Activated naive CD4-positive, alpha-beta T cell treated with anti-CD3 and anti-CD28 coated beads, Interleukin-2, amount 10 ng/mL, durations not matched to agents 7 days and 5 days (primary cell): Measurements from ENCODE around the gene TNPO3.

Source experiments
- CTCF ChIA-PET: fragments of 350-600 bp; sonication (Branson Sonifier 250); formaldehyde crosslinking; loops from one replicate; lab custom pipeline; 2021; ENCODE audit warnings: antibody characterized with exemption; lab: Charles Lee
- DNase-seq: peaks from one replicate; pipeline ENCODE4 v3.0.0-alpha.2; 2020
- H3K27ac Mint-ChIP-seq: one replicate; pipeline ENCODE4 v1.8.0; 2021; ENCODE audit warnings: mild to moderate bottlenecking, moderate library complexity, mixed read lengths
- H3K27me3 Mint-ChIP-seq: one replicate; pipeline ENCODE4 v1.8.0; 2021; ENCODE audit warnings: mild to moderate bottlenecking, mixed read lengths
- H3K36me3 Mint-ChIP-seq: one replicate; pipeline ENCODE4 v1.8.0; 2021; ENCODE audit warnings: mixed read lengths
- H3K4me1 Mint-ChIP-seq: one replicate; pipeline ENCODE4 v1.8.0; 2021; ENCODE audit warnings: mixed read lengths
- H3K4me3 Mint-ChIP-seq: one replicate; pipeline ENCODE4 v1.8.0; 2021; ENCODE audit warnings: mild to moderate bottlenecking, moderate library complexity, mixed read lengths
- H3K9me3 Mint-ChIP-seq: one replicate; pipeline ENCODE4 v1.8.0; 2021; ENCODE audit warnings: mixed read lengths

The TNPO3 gene

DNA sequence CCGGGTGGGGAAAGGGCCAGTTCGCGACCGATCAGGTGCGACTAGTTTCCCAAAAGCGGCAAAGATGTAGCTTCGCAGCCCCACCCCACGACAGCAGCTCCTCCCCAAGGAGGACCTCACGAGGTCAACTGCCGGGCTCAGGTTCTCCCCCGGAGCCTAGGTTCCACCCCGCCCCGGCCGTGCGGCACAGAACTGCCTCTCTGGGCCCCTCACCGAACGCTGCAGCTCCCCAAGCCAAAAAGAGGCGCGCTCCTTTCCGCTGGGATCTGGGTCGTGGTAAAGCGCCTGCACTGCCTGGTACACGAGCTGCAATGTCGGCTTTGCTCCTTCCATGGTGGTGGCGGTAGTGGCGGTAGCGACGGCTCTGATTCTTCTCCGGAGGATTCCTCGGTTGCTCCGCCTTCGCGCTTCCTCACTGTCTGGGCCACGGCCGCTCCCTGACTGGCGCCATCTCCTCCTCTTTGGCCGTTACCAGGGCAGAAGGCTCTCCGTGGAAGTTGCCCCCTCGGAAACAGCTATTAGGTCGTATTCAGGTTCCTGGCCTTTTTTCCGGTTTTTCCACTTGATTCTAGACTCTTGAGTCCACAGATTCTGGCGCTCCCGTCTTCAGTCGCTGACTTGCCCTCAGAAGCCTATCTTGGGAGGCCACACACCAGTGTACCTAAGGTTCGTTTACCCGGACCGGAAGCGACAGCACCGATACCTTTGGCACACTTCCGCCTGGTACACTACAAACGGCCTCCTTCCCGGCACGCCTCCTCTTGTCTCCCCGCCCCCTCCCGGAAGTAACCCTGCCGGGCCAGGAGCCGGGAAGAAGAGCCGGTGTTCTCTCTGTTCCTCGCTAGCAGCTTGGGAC lies at the start of gene TNPO3:
Gene TNPO3, minus strand, starts transcription at position 674 of the 856 bp plus-strand sequence. Its CDS starts 341 bp downstream, at position 333.
- H3K27ac Mint-ChIP-seq = peak within 1 kb of the TSS; percentile 99
- H3K4me1 Mint-ChIP-seq = peaks cover 37% of the 10 kb centered on the region
- DNase-seq = peak; percentile 94
- H3K27me3 Mint-ChIP-seq = peaks cover 11% of the 10 kb centered on the region
- H3K36me3 Mint-ChIP-seq = peaks cover 13% of the 10 kb centered on the region
- CTCF ChIA-PET = interaction anchor here (0.7 to 2.3 kb wide), 7 partner anchors 31 to 171 kb away, joined by 3 to 8 read pairs (median 3); no protein-coding TSS in a partner anchor
- H3K4me3 Mint-ChIP-seq = peak within 1 kb of the TSS; percentile 85
- no peaks in the 10 kb centered on the region for H3K9me3 Mint-ChIP-seq

GRCh38 chr7:129103561-129104324 lies 48.8 kb upstream of the TNPO3 start:
- H3K36me3 Mint-ChIP-seq = no peaks in the 10 kb centered on the region
- H3K4me1 Mint-ChIP-seq = no peaks in the 10 kb centered on the region
- no peaks in the 10 kb centered on the region for H3K9me3 Mint-ChIP-seq
- no peak overlapping the region for H3K4me3 Mint-ChIP-seq
- peaks cover 5% of the 10 kb centered on the region for H3K27me3 Mint-ChIP-seq
- no peak for DNase-seq
- no peak overlapping the region for H3K27ac Mint-ChIP-seq
- CTCF ChIA-PET = interaction anchor here (0.7 kb wide), 1 partner anchor 8 kb away, joined by 3 read pairs; no protein-coding TSS in a partner anchor

DNA sequence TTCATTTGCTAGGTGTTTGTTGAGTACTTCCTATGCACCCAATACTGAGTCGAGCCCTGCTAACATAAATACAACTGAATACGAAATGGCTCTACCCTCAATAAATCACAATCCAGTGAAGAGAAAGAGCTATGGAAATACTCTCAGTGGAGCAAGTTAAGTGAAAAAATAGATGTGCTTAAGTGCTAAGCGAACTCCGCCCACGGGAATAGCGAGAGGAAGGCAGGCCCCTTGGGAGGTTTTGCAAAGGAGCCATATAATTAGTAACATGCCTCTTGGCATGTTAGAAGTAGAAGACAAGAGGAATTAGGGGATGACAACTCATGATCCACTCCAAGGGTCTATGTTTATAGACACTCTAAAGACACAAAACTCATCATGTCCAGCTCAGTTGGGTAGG lies 46.8 kb upstream of the TNPO3 start:
- no peak overlapping the region for H3K4me3 Mint-ChIP-seq
- CTCF ChIA-PET = interaction anchor here (0.6 to 1.5 kb wide), 4 partner anchors 10 to 235 kb away, joined by 3 to 5 read pairs (median 4); no protein-coding TSS in a partner anchor
- no peaks in the 10 kb centered on the region for H3K4me1 Mint-ChIP-seq
- H3K27me3 Mint-ChIP-seq = peaks cover 5% of the 10 kb centered on the region
- H3K27ac Mint-ChIP-seq = no peak overlapping the region
- H3K9me3 Mint-ChIP-seq = no peaks in the 10 kb centered on the region
- H3K36me3 Mint-ChIP-seq = no peaks in the 10 kb centered on the region
- DNase-seq = no peak

GRCh38 chr7:129100827-129101166 lies 45.9 kb upstream of the TNPO3 start:
- Mint-ChIP-seq H3K9me3 (no peaks in the 10 kb centered on the region), H3K27ac (no peak overlapping the region), H3K27me3 (no peaks in the 10 kb centered on the region), H3K4me1 (peaks cover 7% of the 10 kb centered on the region), H3K4me3 (no peak overlapping the region), H3K36me3 (no peaks in the 10 kb centered on the region)
- DNase-seq = no peak
- CTCF ChIA-PET = interaction anchor here (0.7 to 1.5 kb wide), 3 partner anchors 9 to 25 kb away, joined by 3 to 5 read pairs (median 3); no protein-coding TSS in a partner anchor

- no peak overlapping the region for H3K27ac Mint-ChIP-seq
- no peaks in the 10 kb centered on the region for H3K27me3 Mint-ChIP-seq
- no peaks in the 10 kb centered on the region for H3K36me3 Mint-ChIP-seq
- CTCF ChIA-PET = interaction anchor here (1.4 to 2.3 kb wide), 2 partner anchors 9 to 65 kb away, joined by 5 to 7 read pairs; no protein-coding TSS in a partner anchor
- H3K9me3 Mint-ChIP-seq = no peaks in the 10 kb centered on the region
- no peak for DNase-seq
- peaks cover 17% of the 10 kb centered on the region for H3K4me1 Mint-ChIP-seq
- no peak overlapping the region for H3K4me3 Mint-ChIP-seq
Measured at GRCh38 chr7:129098409-129099084, 43.6 kb upstream of the TNPO3 start.

DNA sequence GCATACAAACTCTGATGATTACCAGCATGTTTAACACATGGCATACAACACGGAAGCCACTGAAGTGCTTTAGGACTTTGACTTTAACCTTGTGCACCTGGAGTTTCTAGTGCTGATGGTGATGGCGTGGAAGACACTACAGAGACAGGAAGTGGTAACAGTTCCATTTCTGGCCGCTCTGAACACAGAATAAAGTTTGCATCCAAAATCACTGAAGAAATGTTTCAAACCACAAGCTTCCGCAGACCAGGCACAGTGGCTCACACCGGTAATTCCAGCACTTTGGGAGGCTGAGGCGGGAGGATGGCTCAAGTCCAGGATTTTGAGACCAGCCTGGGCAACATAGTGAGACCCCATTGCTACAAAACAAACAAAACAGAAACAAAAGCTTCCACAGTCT lies 40.3 kb upstream of the TNPO3 start:
- Mint-ChIP-seq H3K9me3 (no peaks in the 10 kb centered on the region), H3K27ac (peak overlapping the region; percentile 77), H3K4me1 (peaks cover 28% of the 10 kb centered on the region), H3K36me3 (no peaks in the 10 kb centered on the region), H3K27me3 (peaks cover 8% of the 10 kb centered on the region), H3K4me3 (no peak overlapping the region)
- DNase-seq = peak; percentile 61
- CTCF ChIA-PET = interaction anchor here (1.0 kb wide), 1 partner anchor 191 kb away, joined by 4 read pairs; no protein-coding TSS in a partner anchor

- Mint-ChIP-seq H3K36me3 (no peaks in the 10 kb centered on the region), H3K27ac (no peak overlapping the region), H3K4me1 (peaks cover 33% of the 10 kb centered on the region), H3K4me3 (no peak overlapping the region), H3K9me3 (no peaks in the 10 kb centered on the region), H3K27me3 (peaks cover 10% of the 10 kb centered on the region)
- no peak for DNase-seq
- CTCF ChIA-PET = interaction anchor here (1.0 kb wide), 3 partner anchors 10 to 212 kb away, joined by 3 to 4 read pairs (median 4); no protein-coding TSS in a partner anchor
Measured at GRCh38 chr7:129094501-129094900, 39.6 kb upstream of the TNPO3 start.

- peaks cover 38% of the 10 kb centered on the region for H3K4me1 Mint-ChIP-seq
- no peaks in the 10 kb centered on the region for H3K36me3 Mint-ChIP-seq
- no peak overlapping the region for H3K27ac Mint-ChIP-seq
- no peak overlapping the region for H3K4me3 Mint-ChIP-seq
- H3K27me3 Mint-ChIP-seq = peaks cover 12% of the 10 kb centered on the region
- no peaks in the 10 kb centered on the region for H3K9me3 Mint-ChIP-seq
- CTCF ChIA-PET = interaction anchor here (1.0 kb wide), 2 partner anchors 9 to 211 kb away, joined by 3 to 4 read pairs; no protein-coding TSS in a partner anchor
- DNase-seq = no peak
Measured at GRCh38 chr7:129093867-129094456, 39.1 kb upstream of the TNPO3 start.

- Mint-ChIP-seq H3K36me3 (no peaks in the 10 kb centered on the region), H3K4me3 (no peak overlapping the region), H3K4me1 (peaks cover 37% of the 10 kb centered on the region), H3K9me3 (no peaks in the 10 kb centered on the region), H3K27me3 (peaks cover 12% of the 10 kb centered on the region), H3K27ac (no peak overlapping the region)
- CTCF ChIA-PET = interaction anchor here (0.6 to 3.8 kb wide), 45 partner anchors 10 to 665 kb away, joined by 3 to 25 read pairs (median 4); partner anchors contain the start of genes KCP, TNPO3 and TSPAN33
- DNase-seq = peak; percentile 92
Measured at GRCh38 chr7:129091484-129092002, 36.6 kb upstream of the TNPO3 start.

DNA sequence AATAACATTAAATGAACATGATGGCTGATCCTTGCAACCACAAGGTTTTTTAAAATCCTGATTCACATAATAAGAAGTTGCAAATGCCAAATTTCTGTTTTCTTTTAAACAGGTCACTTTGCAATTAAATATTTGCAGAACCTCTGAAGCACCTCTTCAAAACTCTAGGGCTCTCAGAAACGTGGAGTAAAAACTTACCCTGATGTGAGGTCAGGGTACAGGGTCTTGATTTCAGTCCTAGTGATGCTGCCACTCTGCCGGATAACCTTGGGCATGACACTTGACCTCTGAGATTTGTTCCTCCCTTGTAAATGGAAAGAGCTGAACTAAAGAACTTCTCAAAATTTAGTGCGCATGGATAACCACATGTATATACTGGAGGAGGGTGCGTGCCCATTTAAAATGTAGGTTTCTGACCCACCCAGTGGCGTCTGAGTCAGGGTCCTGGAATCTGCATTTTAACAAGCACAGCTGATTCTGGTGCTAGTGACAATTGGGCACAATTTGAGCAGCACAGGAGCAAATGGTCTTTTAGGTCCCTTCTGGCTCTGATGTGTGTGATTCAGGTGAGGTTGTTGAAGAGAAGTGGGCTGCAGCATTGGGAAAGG lies 35.5 kb upstream of the TNPO3 start:
- no peaks in the 10 kb centered on the region for H3K36me3 Mint-ChIP-seq
- H3K27ac Mint-ChIP-seq = peak overlapping the region; percentile 55
- peaks cover 12% of the 10 kb centered on the region for H3K27me3 Mint-ChIP-seq
- no peaks in the 10 kb centered on the region for H3K9me3 Mint-ChIP-seq
- no peak overlapping the region for H3K4me3 Mint-ChIP-seq
- no peak for DNase-seq
- CTCF ChIA-PET = interaction anchor here (0.9 to 3.8 kb wide), 10 partner anchors 9 to 207 kb away, joined by 3 to 25 read pairs (median 7); partner anchors contain the start of gene TNPO3
- peaks cover 27% of the 10 kb centered on the region for H3K4me1 Mint-ChIP-seq

DNA sequence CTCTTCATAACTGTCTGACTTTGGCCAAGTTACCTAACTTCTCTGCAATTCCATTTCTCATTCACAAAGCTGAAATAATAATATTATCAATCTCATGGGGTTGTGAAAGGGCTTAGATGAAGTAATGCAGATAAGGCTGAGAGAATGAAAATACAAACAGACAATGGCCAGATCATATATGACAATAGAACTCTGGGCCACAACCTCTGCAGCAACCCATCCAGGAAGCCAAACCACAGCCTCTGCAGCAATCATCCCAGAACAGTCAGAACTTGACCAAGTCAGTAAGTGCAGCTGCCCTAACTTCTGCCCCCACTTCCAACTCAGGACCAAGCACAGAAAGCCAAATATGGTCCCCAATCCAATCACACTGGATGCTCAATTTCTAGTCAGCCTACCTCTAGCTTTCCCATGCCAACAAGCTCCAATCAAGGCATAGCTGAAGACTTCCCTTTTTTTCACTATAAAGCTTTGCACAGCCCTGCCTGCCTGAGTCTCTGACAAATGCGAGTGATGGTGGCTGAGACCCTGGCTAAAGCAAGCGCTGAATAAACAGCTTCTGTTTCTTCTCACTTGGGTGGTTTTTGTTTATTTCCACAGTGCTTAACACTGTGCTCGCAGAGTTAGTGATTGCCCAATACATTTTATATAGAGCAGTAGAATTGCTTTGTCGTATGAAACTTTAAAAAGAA lies 34.8 kb upstream of the TNPO3 start:
- DNase-seq = no peak
- CTCF ChIA-PET = interaction anchor here (0.5 to 3.8 kb wide), 13 partner anchors 9 to 228 kb away, joined by 3 to 25 read pairs (median 4); partner anchors contain the start of gene TNPO3
- no peak overlapping the region for H3K27ac Mint-ChIP-seq
- no peak overlapping the region for H3K4me3 Mint-ChIP-seq
- peaks cover 21% of the 10 kb centered on the region for H3K4me1 Mint-ChIP-seq
- H3K36me3 Mint-ChIP-seq = no peaks in the 10 kb centered on the region
- no peaks in the 10 kb centered on the region for H3K9me3 Mint-ChIP-seq
- peaks cover 12% of the 10 kb centered on the region for H3K27me3 Mint-ChIP-seq
